ENCODE measurements around the gene SETD4. TPM values are rescaled to one million over a fixed set of nuclear protein-coding genes. Genes with fewer than 3 reads are reported as not detected.

The SETD4 gene
- total and polyA plus RNA-seq, 2 of the 8 experiments (the other 6 are each of a cell fraction or from before 2014, with no cell fraction given), result 20.1 to 46.6 TPM

DNA sequence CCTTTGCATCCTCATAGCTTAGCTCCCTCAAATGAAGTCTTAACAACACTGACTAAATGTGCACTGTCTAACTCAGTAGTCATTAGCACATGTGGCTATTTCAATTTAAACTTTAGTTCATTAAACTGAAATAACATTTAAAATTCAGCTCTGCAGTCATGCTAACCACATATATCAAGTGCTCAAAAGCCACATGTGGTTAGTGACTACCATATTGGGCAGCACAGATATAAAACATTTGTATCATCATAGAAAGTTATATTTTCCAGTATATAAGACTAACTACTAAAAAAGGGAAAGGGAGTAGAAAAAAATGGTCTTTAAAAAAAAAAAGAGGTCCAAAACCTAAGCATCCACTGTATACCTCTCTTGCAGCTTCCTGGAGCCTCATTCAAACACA lies 64.1 kb downstream of the SETD4 start (continued):
- TF ChIP-seq CHD7 (IDR thresholded peaks at IDR 0.05; ENCODE audit: insufficient replicate concordance, low read length) (no peak), TEAD4 (IDR thresholded peaks at IDR 0.05; ENCODE audit: low read depth, low read length) (no peak), KDM1A (IDR thresholded peaks at IDR 0.05; ENCODE audit: borderline replicate concordance, low read length) (no peak), CBX5 (IDR thresholded peaks at IDR 0.05; ENCODE audit: low read depth, low read length) (no peak), BCL11A (IDR thresholded peaks at IDR 0.05; ENCODE audit: low read depth in 2 of 2, low read length in 2 of 2) (no peak), SIN3A (conservative IDR thresholded peaks at IDR 0.05 in 1 of 2, IDR thresholded peaks at IDR 0.05 in 1 of 2; ENCODE audit: low read depth in 1 of 2, low read length in 2 of 2) (no peak), TAF1 (IDR thresholded peaks at IDR 0.05; ENCODE audit: low read depth, low read length) (no peak), HDAC6 (IDR thresholded peaks at IDR 0.05; ENCODE audit: low read depth, low read length) (no peak), HDAC2 (IDR thresholded peaks at IDR 0.05; ENCODE audit: borderline replicate concordance in 1 of 2, low read depth in 2 of 2, low read length in 2 of 2) (no peak)
- TF ChIP-seq, protein P1, sequence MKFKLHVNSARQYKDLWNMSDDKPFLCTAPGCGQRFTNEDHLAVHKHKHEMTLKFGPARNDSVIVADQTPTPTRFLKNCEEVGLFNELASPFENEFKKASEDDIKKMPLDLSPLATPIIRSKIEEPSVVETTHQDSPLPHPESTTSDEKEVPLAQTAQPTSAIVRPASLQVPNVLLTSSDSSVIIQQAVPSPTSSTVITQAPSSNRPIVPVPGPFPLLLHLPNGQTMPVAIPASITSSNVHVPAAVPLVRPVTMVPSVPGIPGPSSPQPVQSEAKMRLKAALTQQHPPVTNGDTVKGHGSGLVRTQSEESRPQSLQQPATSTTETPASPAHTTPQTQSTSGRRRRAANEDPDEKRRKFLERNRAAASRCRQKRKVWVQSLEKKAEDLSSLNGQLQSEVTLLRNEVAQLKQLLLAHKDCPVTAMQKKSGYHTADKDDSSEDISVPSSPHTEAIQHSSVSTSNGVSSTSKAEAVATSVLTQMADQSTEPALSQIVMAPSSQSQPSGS (IDR thresholded peaks at IDR 0.05; ENCODE audit: low read length), result no peak
